H9 (cell line): Measurements from ENCODE around the gene AHDC1. TPM values are rescaled to one million over a fixed set of nuclear protein-coding genes. Genes with fewer than 3 reads are reported as not detected.

Experiments used
- DNase-seq: peaks from one replicate; pipeline ENCODE4 v3.0.0-alpha.2; 2017
- H2AFZ ChIP-seq: one replicate; pipeline ENCODE4 v1.6.1; 2013; ENCODE audit warnings: mild to moderate bottlenecking, low read length, control low read depth, moderate library complexity
- H2AK5ac ChIP-seq: 2 replicates; pipeline ENCODE4 v1.6.1; 2013; ENCODE audit warnings: low read length, control low read depth, mixed read lengths; ENCODE audit not compliant: insufficient read length
- H2BK120ac ChIP-seq: one replicate; pipeline ENCODE4 v1.6.1; 2013; ENCODE audit warnings: low read depth, mild to moderate bottlenecking, low read length, control low read depth, inconsistent platforms; ENCODE audit not compliant: poor library complexity, severe bottlenecking
- H2BK12ac ChIP-seq: 2 replicates; pipeline ENCODE4 v1.6.1; 2013; ENCODE audit warnings: low read length, control low read depth, mixed read lengths, low read depth; ENCODE audit not compliant: insufficient read length
- H2BK15ac ChIP-seq: 2 replicates; pipeline ENCODE4 v1.6.1; 2013; ENCODE audit warnings: low read depth, low read length, control low read depth
- H2BK20ac ChIP-seq: one replicate; pipeline ENCODE4 v1.6.1; 2013; ENCODE audit warnings: low read depth, mild to moderate bottlenecking, low read length, control low read depth, inconsistent platforms; ENCODE audit not compliant: poor library complexity, severe bottlenecking
- H2BK5ac ChIP-seq: 2 replicates; pipeline ENCODE4 v1.6.1; 2013; ENCODE audit warnings: low read length, control low read depth, mixed read lengths; ENCODE audit not compliant: insufficient read length
- H3K14ac ChIP-seq: 2 replicates; pipeline ENCODE4 v1.6.1; 2013; ENCODE audit warnings: low read length, control low read depth; ENCODE audit not compliant: insufficient read depth
- H3K18ac ChIP-seq: 2 replicates; pipeline ENCODE4 v1.6.1; 2013; ENCODE audit warnings: low read depth, mild to moderate bottlenecking, mixed read lengths, low read length, control low read depth; ENCODE audit not compliant: insufficient read length
- H3K23ac ChIP-seq: 2 replicates; pipeline ENCODE4 v1.6.1; 2013; ENCODE audit warnings: low read length, control low read depth, mixed read lengths, low read depth; ENCODE audit not compliant: insufficient read length
- H3K23me2 ChIP-seq: 2 replicates; pipeline ENCODE4 v1.6.1; 2013; ENCODE audit warnings: low read depth, mild to moderate bottlenecking, mixed read lengths, low read length, control low read depth; ENCODE audit not compliant: insufficient read length, poor library complexity, severe bottlenecking
- H3K27ac ChIP-seq: 2 replicates; pipeline ENCODE4 v1.5.1; 2013; ENCODE audit warnings: low read length, control low read depth, mixed read lengths, low read depth; ENCODE audit not compliant: insufficient read length
- H3K27me3 ChIP-seq: 2 replicates; pipeline ENCODE4 v1.6.1; 2013; ENCODE audit warnings: low read length, control low read depth, inconsistent platforms; ENCODE audit not compliant: insufficient read depth
- H3K4ac ChIP-seq: 2 replicates; pipeline ENCODE4 v1.6.1; 2013; ENCODE audit warnings: low read depth, mild to moderate bottlenecking, control low read depth, inconsistent platforms, low read length, moderate library complexity
- H3K4me1 ChIP-seq: 2 replicates; pipeline ENCODE4 v1.6.1; 2013; ENCODE audit warnings: low read length, control low read depth, inconsistent platforms; ENCODE audit not compliant: insufficient read depth
- H3K4me2 ChIP-seq: 2 replicates; pipeline ENCODE4 v1.6.1; 2013; ENCODE audit warnings: low read length, control low read depth, mixed read lengths; ENCODE audit not compliant: insufficient read length, insufficient read depth
- H3K56ac ChIP-seq: 2 replicates; pipeline ENCODE4 v1.6.1; 2013; ENCODE audit warnings: low read depth, mild to moderate bottlenecking, mixed read lengths, low read length, control low read depth; ENCODE audit not compliant: insufficient read length
- H3K79me1 ChIP-seq: 2 replicates; pipeline ENCODE4 v1.6.1; 2013; ENCODE audit warnings: low read depth, mild to moderate bottlenecking, moderate library complexity, low read length, control low read depth, inconsistent platforms; ENCODE audit not compliant: insufficient read depth, poor library complexity, severe bottlenecking
- H3K79me2 ChIP-seq: 2 replicates; pipeline ENCODE4 v1.6.1; 2013; ENCODE audit warnings: low read length, control low read depth, inconsistent platforms; ENCODE audit not compliant: insufficient read depth
- H3K9ac ChIP-seq: 2 replicates; pipeline ENCODE4 v1.6.1; 2013; ENCODE audit warnings: low read length, control low read depth, mixed read lengths; ENCODE audit not compliant: insufficient read length; ENCODE audit errors: extremely low read depth
- H3K9me3 ChIP-seq: one replicate; pipeline ENCODE4 v1.6.1; 2013; ENCODE audit warnings: low read depth, low read length, inconsistent platforms; ENCODE audit not compliant: control insufficient read depth
- H3T11ph ChIP-seq: one replicate; pipeline ENCODE4 v1.6.1; 2013; ENCODE audit warnings: mild to moderate bottlenecking, low read length, control low read depth, inconsistent platforms
- H4K20me1 ChIP-seq: one replicate; pipeline ENCODE4 v1.6.1; 2013; ENCODE audit not compliant: control insufficient read depth, insufficient read length, insufficient read depth
- H4K5ac ChIP-seq: 2 replicates; pipeline ENCODE4 v1.6.1; 2013; ENCODE audit warnings: low read depth, mild to moderate bottlenecking, mixed read lengths, low read length, control low read depth; ENCODE audit not compliant: insufficient read length
- H4K8ac ChIP-seq: replicated peaks from 2 replicates; pipeline ENCODE4 v1.6.1; 2013; ENCODE audit warnings: low read length, control low read depth, mixed read lengths, low read depth; ENCODE audit not compliant: insufficient read length
- H4K91ac ChIP-seq: 2 replicates; pipeline ENCODE4 v1.6.1; 2013; ENCODE audit warnings: low read depth, mild to moderate bottlenecking, moderate library complexity, mixed read lengths, low read length, control low read depth; ENCODE audit not compliant: insufficient read length
- H3K27ac Mint-ChIP-seq, 3 experiments: 2 replicates in 2 of 3; 3 replicates in 1 of 3; pipeline ENCODE4 v1.8.0; 2020 to 2021; ENCODE audit warnings: mixed read lengths in 3 of 3, mild to moderate bottlenecking in 1 of 3, moderate library complexity in 1 of 3
- H3K27me3 Mint-ChIP-seq: 2 replicates; pipeline ENCODE4 v1.8.0; 2021; ENCODE audit warnings: low read depth, mild to moderate bottlenecking, moderate library complexity, mixed read lengths
- H3K36me3 Mint-ChIP-seq, 3 experiments: 2 replicates in 2 of 3; 3 replicates in 1 of 3; pipeline ENCODE4 v1.8.0; 2020 to 2021; ENCODE audit warnings: low read depth in 3 of 3, mixed read lengths in 3 of 3; ENCODE audit not compliant: insufficient read depth in 1 of 3
- H3K4me1 Mint-ChIP-seq, 2 experiments: 2 replicates each; pipeline ENCODE4 v1.8.0; 2020; ENCODE audit warnings: mixed read lengths in 2 of 2
- H3K4me3 Mint-ChIP-seq, 2 experiments: 2 replicates in 1 of 2; 3 replicates in 1 of 2; pipeline ENCODE4 v1.8.0; 2020 to 2021; ENCODE audit warnings: mild to moderate bottlenecking in 2 of 2, mixed read lengths in 2 of 2, moderate library complexity in 1 of 2
- H3K9me3 Mint-ChIP-seq, 2 experiments: 2 replicates in 1 of 2; 3 replicates in 1 of 2; pipeline ENCODE4 v1.8.0; 2020; ENCODE audit warnings: mild to moderate bottlenecking in 2 of 2, mixed read lengths in 2 of 2, moderate library complexity in 1 of 2
- WGBS: extraction: QIAGEN DNeasy Blood & Tissue Kit; methylation state at CpG from one replicate; pipeline ENCODE4 v1.1.7; 2013; ENCODE audit warnings: missing lambda C conversion rate, low lambda C conversion rate, mixed read lengths; ENCODE audit not compliant: insufficient read length; ENCODE audit errors: extremely low coverage; 5-methylcytosine and 5-hydroxymethylcytosine counted together
- total RNA-seq: library from RNA; stranded (reverse); gene quantifications from 2 replicates; pipeline ENCODE4 v1.2.1, GENCODE V29; 2021
- TF ChIP-seq, protein P1 (sequence below): fragments of 200-600 bp; sonication (generic); conservative IDR thresholded peaks from 3 replicates; pipeline ENCODE4 v1.8.0; 2021; ENCODE audit warnings: antibody characterized with exemption, mild to moderate bottlenecking

AHDC1 gene
- total RNA-seq, 1 experiment from 2014 or later, result 29.4 TPM

- no peak overlapping the region for H3T11ph ChIP-seq
- H4K91ac ChIP-seq, result no peak overlapping the region
- no peaks in the 10 kb centered on the region for H3K27me3 ChIP-seq
- no peaks in the 10 kb centered on the region for H3K9me3 ChIP-seq
- H4K5ac ChIP-seq, result no peak overlapping the region
- H2BK5ac ChIP-seq, result no peak overlapping the region
- no peak overlapping the region for H3K27ac ChIP-seq
- no peak overlapping the region for H2BK12ac ChIP-seq
- Mint-ChIP-seq H3K36me3 (peaks cover 3 to 20% (median 16%) of the 10 kb centered on the region in 3 experiments; a peak in 6 of 7 replicates), H3K4me3 (no peak overlapping the region), H3K4me1 (peaks cover 15 to 21% of the 10 kb centered on the region in 2 experiments), H3K27me3 (no peaks in the 10 kb centered on the region), H3K9me3 (no peaks in the 10 kb centered on the region; a peak in 2 of 5 replicates), H3K27ac (no peak overlapping the region)
- no peak overlapping the region for H2AFZ ChIP-seq
- no peak overlapping the region for H3K18ac ChIP-seq
- H3K23me2 ChIP-seq, result peaks cover 3% of the 10 kb centered on the region
- no CpG with 5 or more reads among the region's 16 CpGs for WGBS
- peak; percentile 64 for DNase-seq
- H3K9ac ChIP-seq, result no peak overlapping the region
- H2AK5ac ChIP-seq, result no peak overlapping the region
- no peak overlapping the region for H2BK20ac ChIP-seq
- no peaks in the 10 kb centered on the region for H4K20me1 ChIP-seq
- TF ChIP-seq, protein P1, sequence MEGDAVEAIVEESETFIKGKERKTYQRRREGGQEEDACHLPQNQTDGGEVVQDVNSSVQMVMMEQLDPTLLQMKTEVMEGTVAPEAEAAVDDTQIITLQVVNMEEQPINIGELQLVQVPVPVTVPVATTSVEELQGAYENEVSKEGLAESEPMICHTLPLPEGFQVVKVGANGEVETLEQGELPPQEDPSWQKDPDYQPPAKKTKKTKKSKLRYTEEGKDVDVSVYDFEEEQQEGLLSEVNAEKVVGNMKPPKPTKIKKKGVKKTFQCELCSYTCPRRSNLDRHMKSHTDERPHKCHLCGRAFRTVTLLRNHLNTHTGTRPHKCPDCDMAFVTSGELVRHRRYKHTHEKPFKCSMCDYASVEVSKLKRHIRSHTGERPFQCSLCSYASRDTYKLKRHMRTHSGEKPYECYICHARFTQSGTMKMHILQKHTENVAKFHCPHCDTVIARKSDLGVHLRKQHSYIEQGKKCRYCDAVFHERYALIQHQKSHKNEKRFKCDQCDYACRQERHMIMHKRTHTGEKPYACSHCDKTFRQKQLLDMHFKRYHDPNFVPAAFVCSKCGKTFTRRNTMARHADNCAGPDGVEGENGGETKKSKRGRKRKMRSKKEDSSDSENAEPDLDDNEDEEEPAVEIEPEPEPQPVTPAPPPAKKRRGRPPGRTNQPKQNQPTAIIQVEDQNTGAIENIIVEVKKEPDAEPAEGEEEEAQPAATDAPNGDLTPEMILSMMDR, result peak; percentile 55
- no peaks in the 10 kb centered on the region for H3K79me1 ChIP-seq
- no peak overlapping the region for H3K23ac ChIP-seq
- H3K56ac ChIP-seq, result no peak overlapping the region
- no peaks in the 10 kb centered on the region for H3K79me2 ChIP-seq
- peaks cover 7% of the 10 kb centered on the region; the same call in 1 of the 2 replicates for H3K4me1 ChIP-seq
- H3K14ac ChIP-seq, result no peak overlapping the region
- no peak overlapping the region for H4K8ac ChIP-seq
- H2BK120ac ChIP-seq, result no peak overlapping the region
- H3K4me2 ChIP-seq, result no peak overlapping the region
- H2BK15ac ChIP-seq, result no peak overlapping the region
- H3K4ac ChIP-seq, result no peak overlapping the region
Observed at GRCh38 chr1:27552911-27553420, 51.0 kb downstream of the AHDC1 start.
